GM11168 (cell line): ENCODE measurements around the gene ZBP1.

Experiments used
- in situ Hi-C: fragments of 300-500 bp; cut with MboI; formaldehyde crosslinking; loops from one replicate; pipeline ENCODE4 v1.12.0; 2022; ENCODE audit warnings: low sequenced_read_pairs; ENCODE audit not compliant: unreplicated experiment

ZBP1 gene

DNA sequence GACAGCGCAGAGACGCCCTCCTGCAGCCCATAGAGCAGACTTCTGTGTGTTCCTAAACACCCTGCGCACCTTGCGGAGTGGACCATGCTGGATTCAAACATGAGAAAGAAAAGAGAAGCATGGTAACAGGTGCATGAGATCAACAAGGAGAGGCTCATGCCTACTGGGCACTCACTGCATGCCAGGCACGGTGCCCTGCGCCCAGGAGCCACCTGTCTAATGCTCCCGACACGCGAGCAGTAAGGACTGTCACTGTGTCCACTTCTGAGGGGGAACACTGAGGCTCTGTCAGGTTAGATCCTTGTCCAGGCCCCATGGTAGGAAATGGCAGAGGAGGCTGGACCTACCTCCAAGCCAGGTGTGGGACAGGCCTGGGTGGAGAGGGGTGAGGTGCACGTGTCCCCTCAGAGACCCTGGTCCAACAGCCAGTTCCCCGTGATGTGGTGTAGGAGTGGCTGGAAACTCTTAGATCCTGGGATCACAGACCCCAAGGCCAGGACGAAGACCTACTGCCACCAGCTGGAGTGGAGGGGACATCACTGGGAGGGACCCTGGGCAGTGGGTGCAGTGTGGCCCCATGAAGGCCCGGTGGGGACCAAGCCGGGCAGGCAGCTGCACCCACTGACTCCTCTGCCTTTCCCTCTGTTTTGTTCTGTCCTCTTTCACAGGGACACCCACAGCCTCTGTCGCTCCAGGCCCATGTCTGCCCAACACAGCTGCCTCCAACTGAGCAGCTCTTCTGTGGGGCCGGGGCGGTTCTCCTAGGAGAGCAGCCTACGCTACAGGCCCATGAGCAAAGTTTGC is 29.5 kb downstream of the ZBP1 start:
- in situ Hi-C loops = loop anchor here (5.0 to 10.0 kb wide), 2 partner anchors 68 to 206 kb away; no protein-coding TSS in a partner anchor

DNA sequence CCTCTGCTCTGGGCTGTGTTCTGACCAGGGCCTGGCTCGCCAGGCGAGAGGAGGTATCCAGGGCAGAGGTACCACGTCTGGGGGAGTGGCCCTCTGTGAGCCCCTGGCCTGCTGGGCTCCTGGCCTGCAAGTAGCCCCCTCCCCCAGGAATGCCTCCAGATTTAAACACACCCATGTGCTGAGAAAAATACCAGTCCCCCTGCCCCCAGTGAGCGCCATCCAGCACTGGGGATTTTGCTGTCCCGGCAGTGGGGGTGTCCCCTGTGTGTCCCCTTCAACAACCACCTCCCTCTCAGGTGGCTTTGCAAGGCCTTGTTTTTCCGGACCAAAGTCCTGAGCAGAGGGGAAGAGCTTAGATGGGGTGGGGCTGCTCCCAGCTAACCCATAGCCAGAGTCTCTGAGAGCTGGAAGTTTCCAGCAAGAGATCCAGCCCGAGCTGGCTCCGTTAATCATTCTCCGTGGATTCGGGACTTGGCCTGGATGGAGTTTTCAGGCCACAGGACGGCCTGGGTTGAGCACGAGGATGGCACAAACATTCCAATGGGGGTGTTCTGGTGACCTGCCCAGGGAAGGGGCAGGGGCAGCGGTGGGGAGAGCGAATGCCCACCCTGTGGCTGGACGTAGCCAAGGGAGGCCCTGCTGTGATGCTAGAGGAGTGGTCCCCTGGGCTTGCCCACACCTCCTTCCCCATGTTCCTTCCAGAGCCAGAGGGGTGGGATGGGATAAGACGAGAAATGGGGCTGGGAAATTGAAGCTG is 30.3 kb downstream of the ZBP1 start:
- in situ Hi-C loops = loop anchor here (5.0 to 10.0 kb wide), 2 partner anchors 68 to 205 kb away; no protein-coding TSS in a partner anchor

DNA sequence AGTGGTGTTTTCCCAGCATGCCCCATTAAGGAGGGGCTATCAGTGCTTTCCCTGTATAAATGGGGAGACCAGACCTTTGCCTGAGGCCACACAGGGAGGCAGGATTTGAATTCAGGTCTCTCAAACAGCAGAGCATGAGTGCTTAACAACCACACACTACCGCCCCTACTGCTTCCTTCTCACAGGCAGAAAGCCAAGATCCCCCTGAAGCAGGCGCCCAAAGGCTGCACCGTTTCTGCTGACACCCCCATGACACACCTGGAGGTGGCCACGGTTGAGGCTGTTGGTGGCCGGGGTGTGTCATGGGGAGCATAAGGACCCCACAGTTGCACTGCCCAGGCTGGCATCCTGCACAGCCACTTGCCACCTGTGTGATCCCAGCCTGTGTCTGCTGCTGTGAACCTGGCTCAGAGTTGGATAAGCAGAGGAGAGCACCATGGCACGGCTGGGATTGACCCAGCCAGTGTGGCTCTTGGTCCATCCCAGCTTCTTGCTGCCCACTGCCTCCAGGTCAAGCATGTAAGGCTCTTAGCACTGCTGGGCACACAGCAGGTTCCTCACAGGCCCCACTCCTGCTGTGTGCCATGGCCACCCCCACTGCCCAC is 31.0 kb downstream of the ZBP1 start:
- in situ Hi-C loops = no loop called here

DNA sequence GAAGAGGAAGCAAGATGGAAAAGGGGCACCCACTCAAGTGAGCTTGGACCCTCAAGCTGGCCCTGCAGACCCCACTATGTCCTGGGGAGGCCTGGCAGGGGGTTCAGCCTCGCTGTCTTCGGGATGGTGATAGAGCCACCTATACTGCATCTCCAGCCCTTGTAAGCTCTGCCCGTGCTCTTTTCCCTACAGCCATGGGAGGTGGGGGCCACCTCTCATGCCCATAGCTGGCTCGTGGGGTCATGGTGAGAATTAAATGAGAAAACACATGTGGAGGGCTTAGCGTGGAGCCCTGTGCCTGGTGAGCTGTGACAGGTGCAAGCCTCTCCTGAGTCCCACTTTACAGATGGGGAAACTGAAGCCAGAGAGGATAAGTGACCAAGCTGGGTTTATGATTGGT is 31.6 kb downstream of the ZBP1 start:
- in situ Hi-C loops = no loop called here

DNA sequence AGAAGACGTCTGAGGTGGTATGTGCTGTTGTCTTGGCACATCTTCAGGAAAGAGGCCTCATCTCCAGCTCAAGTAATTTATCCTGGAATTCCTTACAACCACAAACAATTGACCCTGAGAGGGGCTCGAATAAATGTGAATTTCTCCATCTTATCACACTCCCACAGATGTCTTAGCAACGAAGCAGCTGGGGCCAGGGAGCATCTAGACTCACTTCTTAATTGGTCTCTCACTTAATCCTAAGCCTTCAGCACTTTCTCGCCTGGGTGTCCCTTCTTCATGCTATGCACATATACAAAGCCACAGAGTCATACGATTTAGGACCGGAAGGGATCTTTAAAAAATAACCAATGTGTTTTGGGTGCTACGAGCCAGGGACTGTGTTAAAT is 32.2 kb downstream of the ZBP1 start:
- in situ Hi-C loops = no loop called here

DNA sequence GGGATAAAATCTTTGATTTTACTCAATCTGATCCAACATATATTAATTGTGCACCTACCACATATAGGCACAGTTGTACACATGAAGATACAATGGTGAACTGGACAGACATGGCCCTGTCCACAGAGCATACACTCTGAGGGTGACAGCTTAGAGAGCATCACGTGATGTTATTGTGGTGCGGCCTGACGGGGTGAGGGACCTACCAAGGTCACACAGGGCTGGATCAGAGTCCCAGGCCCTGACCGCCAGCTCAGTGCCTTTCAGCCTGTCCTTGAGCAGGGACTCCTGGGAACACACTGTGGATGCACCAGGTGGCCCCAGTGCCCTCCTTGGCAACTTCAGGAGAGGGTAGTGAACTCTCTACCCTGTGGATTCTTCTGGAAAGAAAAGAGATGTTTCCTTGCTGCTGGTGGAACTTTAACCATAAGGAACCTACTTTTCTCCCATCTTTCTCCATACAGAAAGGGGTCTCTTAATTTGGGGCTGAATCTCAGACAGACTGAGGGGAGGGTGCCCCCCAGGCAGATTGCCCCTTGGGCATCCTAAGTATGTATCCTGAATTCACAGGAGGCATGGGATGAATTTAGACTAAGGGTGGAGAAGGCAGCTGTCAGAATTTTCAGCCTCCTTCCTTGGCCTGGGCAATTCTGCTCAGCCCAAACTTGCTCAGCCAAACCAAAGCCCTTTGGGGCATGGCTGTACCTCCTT is 32.8 kb downstream of the ZBP1 start:
- in situ Hi-C loops = no loop called here

DNA sequence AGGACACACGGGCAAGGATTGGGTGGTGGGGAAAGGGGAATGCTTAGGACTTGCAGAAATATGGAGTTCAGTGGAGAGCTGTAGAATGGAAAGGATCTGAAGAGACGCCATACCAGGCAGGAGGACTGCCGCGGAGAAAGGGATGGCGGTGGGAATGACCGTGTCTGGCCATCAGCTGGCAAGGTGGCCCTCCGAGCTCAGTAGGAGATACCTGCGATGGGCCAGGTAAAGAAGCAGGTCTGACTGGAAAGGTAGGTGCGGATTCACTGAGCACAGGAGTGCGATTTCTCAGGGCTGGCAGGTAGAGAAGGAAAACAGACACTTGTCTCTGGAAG is 33.3 kb downstream of the ZBP1 start:
- in situ Hi-C loops = no loop called here

- in situ Hi-C loops = no loop called here
Observed at GRCh38 chr20:57586370-57586793, 33.8 kb downstream of the ZBP1 start.

DNA sequence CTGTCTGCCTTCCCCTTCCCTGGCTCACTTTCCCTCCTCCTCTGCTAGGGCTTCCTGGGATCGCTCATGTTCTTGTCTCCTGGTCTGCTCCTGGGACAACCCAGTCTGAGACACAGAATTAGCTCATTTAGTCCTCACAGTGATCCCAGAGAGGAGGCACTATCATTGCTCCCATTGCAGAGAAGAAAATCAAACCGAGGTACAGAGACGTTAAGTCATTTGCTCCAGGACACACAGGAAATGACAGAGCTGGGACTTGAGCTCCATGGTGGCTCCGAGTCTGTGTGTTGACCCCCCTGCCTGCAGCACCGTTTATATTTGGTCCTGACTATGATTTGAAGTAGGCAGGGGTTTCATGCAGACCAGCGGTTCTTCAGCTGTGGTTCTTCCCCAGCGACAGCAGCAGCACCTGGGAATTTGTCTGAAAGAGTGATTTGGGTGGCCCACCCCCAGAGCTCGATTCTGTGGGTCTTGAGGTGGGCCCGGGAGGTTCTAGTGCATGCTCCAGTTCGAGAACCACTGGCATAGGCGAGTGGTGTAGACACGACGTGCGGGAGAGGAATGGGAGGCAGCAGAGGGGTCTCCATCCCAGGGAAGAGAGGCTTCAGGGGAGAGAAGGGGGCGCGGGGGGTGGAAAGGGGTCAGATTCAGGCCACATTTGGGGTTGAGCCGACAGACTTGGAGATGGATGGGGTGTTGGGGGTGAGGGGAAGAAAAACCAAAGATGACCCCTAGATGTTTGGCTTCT is 34.6 kb downstream of the ZBP1 start:
- in situ Hi-C loops = no loop called here

GRCh38 chr20:57584768-57585461 is 35.3 kb downstream of the ZBP1 start:
- in situ Hi-C loops = no loop called here

DNA sequence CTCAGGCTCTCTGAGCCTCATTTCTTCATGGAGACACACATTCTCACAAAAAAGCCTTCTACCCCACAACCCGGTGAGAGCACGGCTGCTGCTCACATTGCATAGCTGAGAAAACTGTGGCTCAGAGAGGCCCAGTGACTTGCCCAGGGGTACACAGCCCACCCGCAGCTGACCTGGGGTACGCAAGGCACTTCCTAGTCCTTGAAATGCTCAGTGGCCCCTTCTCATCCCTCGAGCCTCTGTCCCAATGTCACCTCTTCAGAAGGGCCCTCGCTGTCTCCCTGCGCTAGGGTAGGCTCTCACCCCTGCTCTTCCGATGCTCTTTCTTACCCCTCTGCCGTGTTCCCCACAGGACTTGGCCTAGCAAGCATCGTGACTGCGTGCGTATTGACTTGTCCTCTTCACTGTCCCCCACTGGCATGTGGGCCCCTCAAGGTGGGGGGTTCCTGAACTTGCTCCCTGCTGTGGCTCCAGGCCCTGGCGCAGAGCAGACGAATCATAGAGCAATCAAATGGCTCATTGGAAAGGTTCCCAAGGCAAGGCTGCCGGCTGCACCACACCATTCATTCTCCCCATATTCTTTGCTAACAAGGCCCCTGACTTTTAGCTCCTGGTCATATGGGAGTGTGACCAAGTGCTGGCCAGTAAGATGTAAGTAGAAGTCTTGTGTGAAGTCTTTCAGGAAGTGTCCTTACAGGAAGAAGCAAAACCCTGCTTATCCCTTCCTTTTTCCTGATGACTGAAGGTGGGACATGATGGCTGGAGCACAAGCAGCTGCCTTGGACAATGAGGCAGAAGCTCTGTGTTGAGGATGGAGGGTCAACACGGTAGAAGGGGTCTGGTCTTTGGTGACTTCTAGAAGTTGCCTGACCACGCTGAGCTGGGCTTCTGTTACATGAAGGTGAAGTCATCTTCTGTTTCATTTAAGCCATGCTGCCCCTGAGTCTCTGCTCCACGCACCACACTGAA is 36.7 kb downstream of the ZBP1 start:
- in situ Hi-C loops = no loop called here

- in situ Hi-C loops = no loop called here
Observed at GRCh38 chr20:57582432-57583288, 37.6 kb downstream of the ZBP1 start.

GRCh38 chr20:57582029-57582378 is 38.2 kb downstream of the ZBP1 start:
- in situ Hi-C loops = no loop called here

- in situ Hi-C loops = no loop called here
Observed at GRCh38 chr20:57581202-57582028, 38.8 kb downstream of the ZBP1 start.

DNA sequence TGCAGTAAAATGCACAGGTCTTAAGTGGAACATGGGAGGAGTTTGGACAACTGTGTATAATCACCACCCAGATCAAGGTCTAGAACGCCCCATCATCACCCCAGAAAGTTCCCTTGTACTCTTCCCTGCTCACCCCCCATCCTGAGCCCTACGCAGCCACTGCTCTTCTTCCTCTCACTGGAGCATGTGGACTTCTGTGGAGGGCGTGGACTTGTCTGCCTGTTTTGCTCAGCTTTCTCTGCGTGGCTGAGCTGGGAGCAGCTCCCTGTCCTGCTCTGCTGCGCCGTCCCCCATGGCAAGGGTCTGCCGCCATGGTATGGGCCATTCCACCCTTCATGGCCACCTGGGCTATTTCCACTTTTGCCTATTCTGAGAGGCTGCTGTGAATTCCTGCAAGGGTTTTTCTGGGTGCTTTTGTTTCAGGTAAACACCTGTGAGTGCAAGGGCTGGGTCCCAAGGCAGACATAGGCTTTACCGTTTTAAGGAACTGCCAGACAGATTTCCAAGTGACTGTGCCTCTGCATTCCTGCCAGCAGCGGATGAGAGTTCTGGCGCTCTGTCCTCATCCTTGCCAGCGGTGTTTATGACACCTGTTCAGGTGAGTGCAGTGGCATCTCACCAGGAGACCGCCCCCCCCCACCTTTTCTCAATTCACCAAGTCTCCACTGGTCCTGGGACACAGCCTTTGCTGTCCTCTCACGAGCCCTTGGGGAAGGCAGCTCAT is 39.6 kb downstream of the ZBP1 start:
- in situ Hi-C loops = no loop called here

DNA sequence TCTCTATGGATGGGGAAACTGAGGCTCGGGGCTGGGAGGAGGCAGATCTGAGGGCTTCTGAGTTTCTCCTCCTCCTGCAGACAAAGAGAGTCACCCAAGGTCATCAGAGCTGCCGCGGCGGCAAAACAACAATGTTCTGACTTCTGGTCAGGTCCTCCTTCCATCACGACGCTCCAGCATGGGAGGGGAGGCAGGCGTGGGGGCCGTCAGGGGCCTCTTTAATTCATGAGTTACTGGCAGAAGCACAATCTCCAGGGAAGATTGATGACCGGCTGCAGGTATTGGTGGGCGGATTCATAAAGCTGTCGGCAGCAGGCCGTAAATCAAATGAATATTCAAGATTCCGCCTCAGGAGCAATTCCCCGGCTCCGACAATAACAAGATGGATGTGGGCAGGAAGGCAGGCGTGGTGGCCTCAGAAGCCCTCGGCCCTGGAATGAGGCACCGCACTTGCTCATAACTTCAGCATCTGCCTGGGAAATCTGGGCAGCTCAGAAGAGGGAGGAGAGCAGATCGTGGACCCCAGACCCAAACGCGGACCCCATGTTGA is 40.3 kb downstream of the ZBP1 start:
- in situ Hi-C loops = no loop called here
